DOHH2 (cell line): ENCODE results near the gene OR8D2.

ENCODE experiments used
- EZH2phosphoT487 ChIP-seq: fragments of 200-600 bp; sonication (generic); IDR thresholded peaks from 2 replicates; pipeline ENCODE4 v1.6.1; 2017; ENCODE audit warnings: borderline replicate concordance, mild to moderate bottlenecking, antibody characterized with exemption, low read length, moderate library complexity, mixed read lengths
- TF ChIP-seq, protein P1 (sequence below): fragments of 200-600 bp; sonication (generic); IDR thresholded peaks from one replicate; pipeline ENCODE4 v1.5.1; 2014; ENCODE audit warnings: antibody characterized with exemption, mild to moderate bottlenecking, low read depth, low read length; ENCODE audit not compliant: poor library complexity, severe bottlenecking

DNA sequence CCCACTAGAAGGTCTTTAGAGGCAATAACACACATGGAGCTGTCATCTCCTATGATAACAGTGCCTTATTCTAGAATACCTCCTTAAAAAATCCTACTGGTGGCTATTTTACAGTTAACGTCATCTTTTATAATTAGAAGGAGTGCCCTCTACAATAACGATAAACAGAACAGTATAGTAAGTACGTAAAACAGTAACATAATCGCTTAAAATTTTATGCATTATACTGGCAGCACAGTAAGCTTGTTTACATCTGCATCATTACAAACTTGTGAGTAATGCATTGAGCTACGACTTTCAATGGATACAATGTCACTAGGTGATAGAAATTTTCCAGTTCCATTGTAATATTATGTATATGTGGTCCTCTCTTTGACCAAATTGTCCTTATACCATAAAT lies 24.3 kb upstream of the OR8D2 start:
- TF ChIP-seq, protein P1, sequence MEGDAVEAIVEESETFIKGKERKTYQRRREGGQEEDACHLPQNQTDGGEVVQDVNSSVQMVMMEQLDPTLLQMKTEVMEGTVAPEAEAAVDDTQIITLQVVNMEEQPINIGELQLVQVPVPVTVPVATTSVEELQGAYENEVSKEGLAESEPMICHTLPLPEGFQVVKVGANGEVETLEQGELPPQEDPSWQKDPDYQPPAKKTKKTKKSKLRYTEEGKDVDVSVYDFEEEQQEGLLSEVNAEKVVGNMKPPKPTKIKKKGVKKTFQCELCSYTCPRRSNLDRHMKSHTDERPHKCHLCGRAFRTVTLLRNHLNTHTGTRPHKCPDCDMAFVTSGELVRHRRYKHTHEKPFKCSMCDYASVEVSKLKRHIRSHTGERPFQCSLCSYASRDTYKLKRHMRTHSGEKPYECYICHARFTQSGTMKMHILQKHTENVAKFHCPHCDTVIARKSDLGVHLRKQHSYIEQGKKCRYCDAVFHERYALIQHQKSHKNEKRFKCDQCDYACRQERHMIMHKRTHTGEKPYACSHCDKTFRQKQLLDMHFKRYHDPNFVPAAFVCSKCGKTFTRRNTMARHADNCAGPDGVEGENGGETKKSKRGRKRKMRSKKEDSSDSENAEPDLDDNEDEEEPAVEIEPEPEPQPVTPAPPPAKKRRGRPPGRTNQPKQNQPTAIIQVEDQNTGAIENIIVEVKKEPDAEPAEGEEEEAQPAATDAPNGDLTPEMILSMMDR, result no peak
- no peak for TF ChIP-seq EZH2phosphoT487
